Measurements from ENCODE around the gene BRD2. TPM values are rescaled to one million over a fixed set of nuclear protein-coding genes. Genes with fewer than 3 reads are reported as not detected.

The BRD2 gene
- total RNA-seq, 1 donor from 2014 or later, result 186 TPM

DNA sequence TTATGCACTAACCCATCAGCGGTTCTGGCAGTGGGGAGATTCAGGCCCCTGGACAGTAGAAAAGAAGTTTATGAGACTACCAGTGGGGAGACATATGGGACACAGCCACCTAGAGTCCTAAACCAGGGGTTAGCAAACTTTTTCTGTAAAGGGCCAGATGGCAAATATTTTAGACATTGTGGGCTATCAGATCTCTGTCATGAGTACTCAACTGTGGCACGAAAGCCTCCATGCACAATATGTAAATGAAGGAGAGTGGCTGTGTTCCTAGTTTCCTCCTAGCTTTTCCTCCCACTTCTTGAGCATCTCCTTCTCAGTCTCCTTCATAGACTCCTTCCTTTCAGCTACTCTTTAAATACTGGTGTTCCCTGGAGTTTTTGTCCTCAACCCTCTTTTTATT, 12.2 kb upstream of the BRD2 start:
- TF ChIP-seq, protein P1, sequence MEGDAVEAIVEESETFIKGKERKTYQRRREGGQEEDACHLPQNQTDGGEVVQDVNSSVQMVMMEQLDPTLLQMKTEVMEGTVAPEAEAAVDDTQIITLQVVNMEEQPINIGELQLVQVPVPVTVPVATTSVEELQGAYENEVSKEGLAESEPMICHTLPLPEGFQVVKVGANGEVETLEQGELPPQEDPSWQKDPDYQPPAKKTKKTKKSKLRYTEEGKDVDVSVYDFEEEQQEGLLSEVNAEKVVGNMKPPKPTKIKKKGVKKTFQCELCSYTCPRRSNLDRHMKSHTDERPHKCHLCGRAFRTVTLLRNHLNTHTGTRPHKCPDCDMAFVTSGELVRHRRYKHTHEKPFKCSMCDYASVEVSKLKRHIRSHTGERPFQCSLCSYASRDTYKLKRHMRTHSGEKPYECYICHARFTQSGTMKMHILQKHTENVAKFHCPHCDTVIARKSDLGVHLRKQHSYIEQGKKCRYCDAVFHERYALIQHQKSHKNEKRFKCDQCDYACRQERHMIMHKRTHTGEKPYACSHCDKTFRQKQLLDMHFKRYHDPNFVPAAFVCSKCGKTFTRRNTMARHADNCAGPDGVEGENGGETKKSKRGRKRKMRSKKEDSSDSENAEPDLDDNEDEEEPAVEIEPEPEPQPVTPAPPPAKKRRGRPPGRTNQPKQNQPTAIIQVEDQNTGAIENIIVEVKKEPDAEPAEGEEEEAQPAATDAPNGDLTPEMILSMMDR (IDR thresholded peaks at IDR 0.05; ENCODE audit: unreplicated experiment), result no peak
- Mint-ChIP-seq H3K4me1 (ENCODE audit: unreplicated experiment) (peaks cover 13% of the 10 kb centered on the region), H3K4me3 (ENCODE audit: unreplicated experiment) (no peak overlapping the region), H3K36me3 (ENCODE audit: low read depth, unreplicated experiment) (no peaks in the 10 kb centered on the region), H3K27me3 (ENCODE audit: unreplicated experiment) (peaks cover 3% of the 10 kb centered on the region), H3K27ac (ENCODE audit: unreplicated experiment) (no peak overlapping the region), H3K9me3 (ENCODE audit: unreplicated experiment) (no peaks in the 10 kb centered on the region)
- no peak for DNase-seq (ENCODE audit: low spot score)

DNA sequence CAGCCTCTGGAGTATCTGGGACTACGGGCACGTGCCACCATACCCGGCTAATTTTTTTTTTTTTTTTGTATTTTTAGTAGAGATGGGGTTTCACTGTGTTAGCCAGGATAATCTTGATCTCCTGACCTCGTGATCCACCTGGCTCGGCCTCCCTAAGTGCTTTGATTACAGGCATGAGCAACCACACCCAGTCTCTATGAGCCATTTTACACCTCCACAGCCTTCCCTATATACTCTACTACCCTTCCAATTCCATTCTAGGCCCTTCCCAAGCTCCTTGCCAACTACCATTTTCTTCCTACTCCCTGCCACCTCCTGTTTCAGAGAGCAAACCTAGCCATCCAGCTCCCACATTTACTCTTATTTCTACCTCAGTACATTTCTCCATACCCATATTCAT, 7.8 kb upstream of the BRD2 start:
- DNase-seq (ENCODE audit: low spot score), result no peak
- Mint-ChIP-seq H3K27me3 (ENCODE audit: unreplicated experiment) (peaks cover 3% of the 10 kb centered on the region), H3K4me1 (ENCODE audit: unreplicated experiment) (peaks cover 34% of the 10 kb centered on the region), H3K9me3 (ENCODE audit: unreplicated experiment) (no peaks in the 10 kb centered on the region), H3K36me3 (ENCODE audit: low read depth, unreplicated experiment) (no peaks in the 10 kb centered on the region), H3K4me3 (ENCODE audit: unreplicated experiment) (no peak overlapping the region), H3K27ac (ENCODE audit: unreplicated experiment) (no peak overlapping the region)
- TF ChIP-seq, protein P1 (IDR thresholded peaks at IDR 0.05; ENCODE audit: unreplicated experiment), result no peak

DNA sequence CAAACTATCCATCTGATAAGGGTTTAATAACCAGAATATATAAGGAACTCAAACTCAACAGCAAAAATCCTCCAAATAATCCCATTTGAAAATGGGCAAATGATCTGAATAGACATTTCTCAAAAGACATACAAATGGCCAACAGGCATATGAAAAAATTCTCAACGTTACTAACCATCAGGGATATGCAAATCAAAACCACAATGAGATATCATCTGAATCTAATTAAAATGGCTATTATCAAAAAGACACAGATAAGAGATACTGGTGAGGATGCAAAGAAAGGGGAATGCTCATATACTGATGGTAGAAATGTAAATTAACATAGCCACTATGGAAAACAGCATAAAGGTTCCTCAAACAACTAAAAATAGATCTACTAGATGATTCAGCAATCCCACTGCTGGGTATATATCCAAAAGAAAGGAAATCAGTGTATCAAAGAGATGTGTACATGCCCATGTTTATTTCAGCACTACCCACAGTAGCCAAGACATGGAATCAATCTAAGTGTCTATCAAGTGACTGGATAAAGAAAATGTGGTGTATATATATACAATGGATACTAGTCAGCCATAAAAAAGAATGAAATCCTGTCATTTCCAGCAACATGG, 6.1 kb upstream of the BRD2 start:
- Mint-ChIP-seq H3K4me1 (ENCODE audit: unreplicated experiment) (peaks cover 49% of the 10 kb centered on the region), H3K9me3 (ENCODE audit: unreplicated experiment) (no peaks in the 10 kb centered on the region), H3K36me3 (ENCODE audit: low read depth, unreplicated experiment) (no peaks in the 10 kb centered on the region), H3K27ac (ENCODE audit: unreplicated experiment) (no peak overlapping the region), H3K27me3 (ENCODE audit: unreplicated experiment) (peaks cover 5% of the 10 kb centered on the region), H3K4me3 (ENCODE audit: unreplicated experiment) (peak overlapping the region; percentile 11)
- TF ChIP-seq, protein P1 (IDR thresholded peaks at IDR 0.05; ENCODE audit: unreplicated experiment), result no peak
- DNase-seq (ENCODE audit: low spot score), result no peak

DNA sequence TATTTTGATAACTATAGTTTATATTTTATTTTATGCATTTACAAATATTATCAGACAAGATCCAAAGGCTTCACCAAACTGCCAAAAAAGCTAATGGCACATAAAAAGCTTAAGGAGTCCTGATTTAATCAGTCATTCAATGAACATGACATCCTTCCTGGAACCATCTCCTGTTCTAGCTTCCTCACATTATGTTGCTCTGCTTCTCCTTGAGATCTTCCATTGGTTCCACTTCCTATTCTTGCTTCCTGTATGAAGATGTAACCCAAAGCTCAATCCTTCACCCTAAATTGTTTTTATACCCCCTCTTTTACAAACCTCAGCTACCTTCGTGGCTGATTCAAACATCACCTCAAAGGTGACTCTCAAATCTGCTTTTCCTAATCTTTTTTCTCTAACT, 4.5 kb upstream of the BRD2 start:
- Mint-ChIP-seq H3K27me3 (ENCODE audit: unreplicated experiment) (peaks cover 5% of the 10 kb centered on the region), H3K9me3 (ENCODE audit: unreplicated experiment) (no peaks in the 10 kb centered on the region), H3K4me3 (ENCODE audit: unreplicated experiment) (peak overlapping the region; percentile 52), H3K27ac (ENCODE audit: unreplicated experiment) (peak overlapping the region; percentile 78), H3K4me1 (ENCODE audit: unreplicated experiment) (peaks cover 55% of the 10 kb centered on the region), H3K36me3 (ENCODE audit: low read depth, unreplicated experiment) (peaks cover 5% of the 10 kb centered on the region)
- TF ChIP-seq, protein P1 (IDR thresholded peaks at IDR 0.05; ENCODE audit: unreplicated experiment), result no peak
- no peak for DNase-seq (ENCODE audit: low spot score)

DNA sequence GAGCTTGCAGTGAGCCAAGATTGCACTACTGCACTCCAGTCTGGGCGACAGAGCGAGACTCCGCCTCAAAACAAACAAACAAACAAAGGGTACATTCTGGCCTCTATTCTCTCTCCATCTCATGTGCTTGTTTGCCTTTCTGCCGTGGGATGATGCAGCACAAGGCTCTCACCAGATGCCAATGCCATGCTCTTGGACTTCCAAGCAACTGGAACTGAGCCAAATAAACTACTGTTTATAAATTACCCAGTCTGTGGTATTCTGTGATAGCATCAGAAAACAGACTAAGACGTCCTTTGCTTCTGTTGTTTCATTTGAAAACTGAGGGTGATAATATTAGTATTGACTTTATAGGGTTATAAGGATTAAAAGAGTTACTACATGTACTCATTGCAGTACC, 3.6 kb upstream of the BRD2 start:
- peaks cover 5% of the 10 kb centered on the region for H3K36me3 Mint-ChIP-seq (ENCODE audit: low read depth, unreplicated experiment)
- H3K9me3 Mint-ChIP-seq (ENCODE audit: unreplicated experiment), result no peaks in the 10 kb centered on the region
- no peak overlapping the region for H3K4me3 Mint-ChIP-seq (ENCODE audit: unreplicated experiment)
- peaks cover 5% of the 10 kb centered on the region for H3K27me3 Mint-ChIP-seq (ENCODE audit: unreplicated experiment)
- peaks cover 56% of the 10 kb centered on the region for H3K4me1 Mint-ChIP-seq (ENCODE audit: unreplicated experiment)
- TF ChIP-seq, protein P1 (IDR thresholded peaks at IDR 0.05; ENCODE audit: unreplicated experiment), result no peak
- H3K27ac Mint-ChIP-seq (ENCODE audit: unreplicated experiment), result no peak overlapping the region
- DNase-seq (ENCODE audit: low spot score), result no peak

Data from endothelial cell (in vitro differentiated cells).